GM23248 (cell line): Measurements from ENCODE around the gene CERT1. TPM values are rescaled to one million over a fixed set of nuclear protein-coding genes. Genes with fewer than 3 reads are reported as not detected.
"Not testable (repeated sequence)": the region's sequence is repeated elsewhere in the genome, so short reads cannot be mapped to it uniquely, and the experiment has no call there.

ENCODE experiments used
- DNase-seq: peaks from one replicate; pipeline ENCODE4 v3.0.0-alpha.2; 2015
- H2AFZ ChIP-seq: fragments of 200-600 bp; sonication (generic); 2 replicates; pipeline ENCODE4 v1.6.1; 2016; ENCODE audit warnings: antibody characterized with exemption
- H3F3A ChIP-seq: fragments of 200-600 bp; sonication (generic); 2 replicates; pipeline ENCODE4 v1.6.1; 2016; ENCODE audit warnings: mild to moderate bottlenecking, antibody characterized with exemption, mixed run types; ENCODE audit not compliant: insufficient read depth
- H3K27ac ChIP-seq: fragments of 200-600 bp; sonication (generic); 2 replicates; pipeline ENCODE4 v1.5.1; 2016; ENCODE audit warnings: mild to moderate bottlenecking
- H3K27me3 ChIP-seq: fragments of 200-600 bp; sonication (generic); replicated peaks from 2 replicates; pipeline ENCODE4 v1.6.1; 2016; ENCODE audit warnings: mild to moderate bottlenecking; ENCODE audit not compliant: insufficient read depth
- H3K36me3 ChIP-seq: fragments of 200-600 bp; sonication (generic); 2 replicates; pipeline ENCODE4 v1.6.1; 2016; ENCODE audit warnings: low read depth, mild to moderate bottlenecking
- H3K4me1 ChIP-seq: fragments of 200-600 bp; sonication (generic); 2 replicates; pipeline ENCODE4 v1.6.1; 2016; ENCODE audit warnings: mild to moderate bottlenecking; ENCODE audit not compliant: insufficient read depth
- H3K4me2 ChIP-seq: fragments of 200-600 bp; sonication (generic); one replicate; pipeline ENCODE4 v1.6.1; 2016; ENCODE audit warnings: mild to moderate bottlenecking; ENCODE audit not compliant: unreplicated experiment
- H3K4me3 ChIP-seq: fragments of 200-600 bp; sonication (generic); 2 replicates; pipeline ENCODE4 v1.5.1; 2016; ENCODE audit warnings: mild to moderate bottlenecking
- H3K79me2 ChIP-seq: fragments of 200-600 bp; sonication (generic); 2 replicates; pipeline ENCODE4 v1.6.1; 2016; ENCODE audit warnings: mild to moderate bottlenecking; ENCODE audit not compliant: insufficient read depth
- H3K9ac ChIP-seq: fragments of 200-600 bp; sonication (generic); 2 replicates; pipeline ENCODE4 v1.6.1; 2016; ENCODE audit warnings: mild to moderate bottlenecking
- H3K9me2 ChIP-seq: fragments of 200-600 bp; sonication (generic); 2 replicates; pipeline ENCODE4 v1.6.1; 2016; ENCODE audit warnings: mixed run types, mild to moderate bottlenecking, moderate library complexity; ENCODE audit not compliant: insufficient read depth
- H3K9me3 ChIP-seq: fragments of 200-600 bp; sonication (generic); one replicate; pipeline ENCODE4 v1.6.1; 2017; ENCODE audit warnings: low read depth
- H4K20me1 ChIP-seq: fragments of 200-600 bp; sonication (generic); 2 replicates; pipeline ENCODE4 v1.6.0; 2016; ENCODE audit not compliant: insufficient read depth
- EZH2 ChIP-seq: fragments of 200-600 bp; sonication (generic); IDR thresholded peaks from 2 replicates; pipeline ENCODE4 v1.6.1; 2018; ENCODE audit warnings: antibody characterized with exemption, mild to moderate bottlenecking; ENCODE audit not compliant: insufficient read depth, poor library complexity, severe bottlenecking
- EZH2phosphoT487 ChIP-seq: fragments of 200-600 bp; sonication (generic); IDR thresholded peaks from 2 replicates; pipeline ENCODE4 v1.6.1; 2018; ENCODE audit warnings: antibody characterized with exemption, moderate library complexity, mild to moderate bottlenecking, low read depth; ENCODE audit not compliant: insufficient read depth
- WGBS, 2 experiments: methylation state at CpG; one replicate each; pipeline ENCODE4 v1.1.6; 2015 to 2017; ENCODE audit warnings: low lambda C conversion rate in 2 of 2, low coverage in 1 of 2; ENCODE audit errors: missing lambda C conversion rate in 2 of 2; 5-methylcytosine and 5-hydroxymethylcytosine counted together
- in situ Hi-C: fragments of 300-500 bp; cut with MboI; formaldehyde crosslinking; loops from 2 replicates; pipeline ENCODE4 v1.15.0; 2020
- polyA plus RNA-seq: library from polyadenylated mRNA; unstranded; fragments of >200 nt; fragmentation: Nextera tagmentation; extraction: Ambion mirVana; gene quantifications from 2 replicates; pipeline ENCODE4 v1.2.1, GENCODE V29; 2016
- total RNA-seq: library from RNA; depleted of rRNA; stranded (reverse); fragments of >200 nt; shearing (Covaris generic); gene quantifications from 2 replicates; pipeline ENCODE4 v1.2.3, GENCODE V29; 2014

CERT1 gene
- total and polyA plus RNA-seq, 2 experiments from 2014 or later = 15.2 to 17.3 TPM

- no peak overlapping the region for H3K9ac ChIP-seq
- no peaks in the 10 kb centered on the region for H3K9me2 ChIP-seq
- no peak overlapping the region for H3K27ac ChIP-seq
- no peak overlapping the region for H2AFZ ChIP-seq
- no peaks in the 10 kb centered on the region for H3K27me3 ChIP-seq
- H3K36me3 ChIP-seq = peaks cover 6% of the 10 kb centered on the region; the same call in 1 of the 2 replicates
- peaks cover 82% of the 10 kb centered on the region for H3K79me2 ChIP-seq
- 96 to 98% methylated on average over 2 of the region's 2 CpGs for WGBS, 2 experiments
- TF ChIP-seq EZH2 (no peak), EZH2phosphoT487 (no peak)
- no peak overlapping the region for H3K4me3 ChIP-seq
- DNase-seq = no peak
- no peaks in the 10 kb centered on the region for H3F3A ChIP-seq
- no peaks in the 10 kb centered on the region; the same call in 1 of the 2 replicates for H4K20me1 ChIP-seq
- H3K4me1 ChIP-seq = no peaks in the 10 kb centered on the region
- no peak overlapping the region for H3K4me2 ChIP-seq
- H3K9me3 ChIP-seq = no peaks in the 10 kb centered on the region
- in situ Hi-C loops = no loop called here
Measured at GRCh38 chr5:75491621-75492020, 19.8 kb downstream of the CERT1 start.

- H3K9me3 ChIP-seq, H3K4me2 ChIP-seq, H3K27me3 ChIP-seq, H4K20me1 ChIP-seq, H2AFZ ChIP-seq, H3K9ac ChIP-seq, DNase-seq, H3K9me2 ChIP-seq, H3K27ac ChIP-seq, H3F3A ChIP-seq, H3K4me1 ChIP-seq, in situ Hi-C loops, H3K36me3 ChIP-seq, H3K4me3 ChIP-seq: not testable (repeated sequence)
- 97 to 98% methylated on average over 6 of the region's 6 CpGs for WGBS, 2 experiments
- H3K79me2 ChIP-seq = peaks cover 82% of the 10 kb centered on the region
Measured at GRCh38 chr5:75489847-75490246, 21.6 kb downstream of the CERT1 start.

- H3K79me2 ChIP-seq = peaks cover 100% of the 10 kb centered on the region
- in situ Hi-C loops = no loop called here
- H4K20me1 ChIP-seq = peaks cover 6% of the 10 kb centered on the region; the same call in 1 of the 2 replicates
Measured at GRCh38 chr5:75484605-75485004, 26.8 kb downstream of the CERT1 start.

GRCh38 chr5:75482482-75482881 is 28.9 kb downstream of the CERT1 start:
- H3K9me3 ChIP-seq = peaks cover 3% of the 10 kb centered on the region
- no peaks in the 10 kb centered on the region for H3K27me3 ChIP-seq
- no peak overlapping the region for H3K4me2 ChIP-seq
- no peak for DNase-seq
- in situ Hi-C loops = no loop called here
- no peak overlapping the region for H2AFZ ChIP-seq
- H3K79me2 ChIP-seq = peaks cover 98% of the 10 kb centered on the region
- H3K9me2 ChIP-seq = no peaks in the 10 kb centered on the region
- no peak overlapping the region for H3K9ac ChIP-seq
- peaks cover 10% of the 10 kb centered on the region; the same call in 1 of the 2 replicates for H4K20me1 ChIP-seq
- no peaks in the 10 kb centered on the region for H3K4me1 ChIP-seq
- H3K27ac ChIP-seq = no peak overlapping the region
- TF ChIP-seq EZH2phosphoT487 = no peak
- WGBS, 2 experiments = 97 to 100% methylated on average over 3 of the region's 3 CpGs
- H3F3A ChIP-seq = no peaks in the 10 kb centered on the region
- H3K36me3 ChIP-seq = no peaks in the 10 kb centered on the region
- no peak overlapping the region for H3K4me3 ChIP-seq

More at GRCh38 chr5:75484605-75485004, 26.8 kb downstream of the CERT1 start:
- no peak for DNase-seq
- TF ChIP-seq EZH2phosphoT487 (no peak), EZH2 (no peak)
- no peak overlapping the region for H3K4me3 ChIP-seq
- no peak overlapping the region for H3K4me2 ChIP-seq
- H3F3A ChIP-seq = no peaks in the 10 kb centered on the region
- WGBS, 2 experiments = 87 to 91% methylated on average over 1 of the region's 1 CpG
- H3K36me3 ChIP-seq = no peaks in the 10 kb centered on the region
- no peaks in the 10 kb centered on the region for H3K4me1 ChIP-seq
- H3K9me2 ChIP-seq = no peaks in the 10 kb centered on the region
- no peaks in the 10 kb centered on the region for H3K27me3 ChIP-seq
- H3K9ac ChIP-seq = no peak overlapping the region
- H3K9me3 ChIP-seq = peaks cover 3% of the 10 kb centered on the region
- no peak overlapping the region for H2AFZ ChIP-seq
- no peak overlapping the region for H3K27ac ChIP-seq

DNA sequence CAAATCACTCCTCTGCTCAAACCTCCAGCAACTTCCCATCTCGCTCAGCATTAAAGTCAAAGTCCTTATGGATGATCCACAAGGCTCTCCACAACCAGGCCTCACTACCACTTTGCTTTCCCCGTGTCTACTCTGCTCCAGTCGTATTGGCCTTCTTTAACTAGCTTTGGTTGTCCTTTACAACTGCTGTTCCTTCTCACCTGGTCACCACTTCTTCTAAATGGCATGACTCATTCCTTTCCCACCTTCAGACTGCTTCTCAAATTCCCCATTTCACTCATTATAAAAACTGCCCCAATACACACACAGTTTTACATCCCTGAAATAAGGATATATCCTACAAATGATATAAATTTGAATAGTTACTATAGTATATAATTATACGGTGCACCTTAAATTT is 30.4 kb downstream of the CERT1 start:
- TF ChIP-seq EZH2 (no peak), EZH2phosphoT487 (no peak)
- Histone ChIP-seq H3F3A (no peaks in the 10 kb centered on the region), H2AFZ (no peak overlapping the region), H3K9ac (no peak overlapping the region), H3K36me3 (no peaks in the 10 kb centered on the region), H3K9me3 (no peaks in the 10 kb centered on the region), H3K4me3 (no peak overlapping the region), H3K27ac (no peak overlapping the region), H4K20me1 (peaks cover 10% of the 10 kb centered on the region; the same call in 1 of the 2 replicates), H3K9me2 (no peaks in the 10 kb centered on the region), H3K4me2 (no peak overlapping the region), H3K27me3 (no peaks in the 10 kb centered on the region), H3K4me1 (no peaks in the 10 kb centered on the region), H3K79me2 (peaks cover 97% of the 10 kb centered on the region)
- 92 to 94% methylated on average over 4 of the region's 4 CpGs for WGBS, 2 experiments
- no peak for DNase-seq
- in situ Hi-C loops = no loop called here
